Smooth muscle cell (in vitro differentiated cells): ENCODE measurements around the gene PLCD3. TPM values are rescaled to one million over a fixed set of nuclear protein-coding genes. Genes with fewer than 3 reads are reported as not detected.

ENCODE experiments used
- DNase-seq: peaks from one replicate; lab custom pipeline; 2025; ENCODE audit not compliant: unreplicated experiment; lab: John Stamatoyannopoulos, UW
- H2AFZ ChIP-seq: fragments of 200-600 bp; sonication (generic); 2 replicates; pipeline ENCODE4 v1.6.0; 2016; ENCODE audit warnings: antibody characterized with exemption, low read depth, mild to moderate bottlenecking
- H3F3A ChIP-seq: fragments of 200-600 bp; sonication (generic); 2 replicates; pipeline ENCODE4 v1.6.0; 2017; ENCODE audit warnings: antibody characterized with exemption, low read depth
- H3K27ac ChIP-seq: fragments of 200-600 bp; sonication (generic); 2 replicates; pipeline ENCODE4 v1.5.1; 2016; ENCODE audit warnings: low read depth, mild to moderate bottlenecking
- H3K27me3 ChIP-seq: fragments of 200-600 bp; sonication (generic); 2 replicates; pipeline ENCODE4 v1.6.1; 2016; ENCODE audit warnings: low read depth, mild to moderate bottlenecking
- H3K36me3 ChIP-seq: fragments of 200-600 bp; sonication (generic); 2 replicates; pipeline ENCODE4 v1.5.1; 2016; ENCODE audit warnings: low read depth
- H3K4me1 ChIP-seq: fragments of 200-600 bp; sonication (generic); 2 replicates; pipeline ENCODE4 v1.5.1; 2016; ENCODE audit warnings: low read depth
- H3K4me2 ChIP-seq: fragments of 200-600 bp; sonication (generic); 2 replicates; pipeline ENCODE4 v1.6.0; 2016; ENCODE audit warnings: mild to moderate bottlenecking
- H3K4me3 ChIP-seq: fragments of 200-600 bp; sonication (generic); 2 replicates; pipeline ENCODE4 v1.5.1; 2016; ENCODE audit warnings: mild to moderate bottlenecking
- H3K79me2 ChIP-seq: fragments of 200-600 bp; sonication (generic); 2 replicates; pipeline ENCODE4 v1.6.0; 2016; ENCODE audit warnings: low read depth, mild to moderate bottlenecking
- H3K9ac ChIP-seq: fragments of 200-600 bp; sonication (generic); 2 replicates; pipeline ENCODE4 v1.6.0; 2016; ENCODE audit warnings: low read depth
- H3K9me3 ChIP-seq: fragments of 200-600 bp; sonication (generic); replicated peaks from 2 replicates; pipeline ENCODE4 v1.5.1; 2016; ENCODE audit warnings: low read depth
- H4K20me1 ChIP-seq: fragments of 200-600 bp; sonication (generic); 2 replicates; pipeline ENCODE4 v1.6.0; 2016; ENCODE audit warnings: low read depth
- WGBS: methylation state at CpG from one replicate; pipeline ENCODE4 v1.1.7; 2016; ENCODE audit warnings: low lambda C conversion rate; 5-methylcytosine and 5-hydroxymethylcytosine counted together
- polyA plus RNA-seq: library from polyadenylated mRNA; unstranded; fragments of >200 nt; fragmentation: Nextera tagmentation; extraction: Ambion mirVana; gene quantifications from 2 replicates; pipeline ENCODE4 v1.2.1, GENCODE V29; 2016
- total RNA-seq: library from RNA; depleted of rRNA; stranded (reverse); fragments of >200 nt; gene quantifications from 2 replicates; pipeline ENCODE4 v1.2.3, GENCODE V29; 2014
- TF ChIP-seq, protein P1 (sequence below): fragments of 200-600 bp; sonication (generic); IDR thresholded peaks from 2 replicates; pipeline ENCODE4 v1.5.1; 2017; ENCODE audit warnings: borderline replicate concordance, mild to moderate bottlenecking, antibody characterized with exemption; ENCODE audit not compliant: insufficient read depth, poor library complexity, severe bottlenecking

PLCD3 gene
- total and polyA plus RNA-seq, 2 experiments from 2014 or later = 24.0 to 33.4 TPM

DNA sequence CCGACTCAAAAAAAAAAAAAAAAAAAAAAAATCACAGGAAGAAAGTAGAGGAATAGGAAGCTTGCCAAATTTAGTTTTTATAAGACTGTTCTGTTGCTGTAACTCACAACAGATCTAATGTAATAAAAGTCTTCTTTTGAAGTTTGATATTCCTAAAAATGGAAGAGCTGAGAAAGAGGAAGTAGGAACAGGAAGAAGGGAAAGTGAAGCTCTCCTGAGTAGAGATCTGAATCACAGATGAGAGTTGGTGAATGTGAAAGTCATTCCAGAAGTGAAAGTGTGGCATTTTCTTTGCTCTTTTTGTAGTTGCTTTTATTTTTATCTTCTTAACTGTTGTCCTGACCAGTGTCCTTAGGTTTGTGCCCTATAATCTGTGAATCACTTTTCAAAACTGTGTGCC is 69.1 kb downstream of the PLCD3 start:
- 75% methylated on average over 1 of the region's 1 CpG for WGBS
- Histone ChIP-seq H2AFZ (no peak overlapping the region), H3K79me2 (peaks cover 82% of the 10 kb centered on the region), H3K4me1 (peaks cover 16% of the 10 kb centered on the region), H3K27ac (peak overlapping the region; percentile 4), H3F3A (peaks cover 4% of the 10 kb centered on the region), H3K9me3 (no peaks in the 10 kb centered on the region), H3K27me3 (no peaks in the 10 kb centered on the region), H3K4me2 (no peak overlapping the region), H3K4me3 (no peak overlapping the region), H3K9ac (no peak overlapping the region), H3K36me3 (no peaks in the 10 kb centered on the region), H4K20me1 (peaks cover 64% of the 10 kb centered on the region)
- no peak for DNase-seq
- TF ChIP-seq, protein P1, sequence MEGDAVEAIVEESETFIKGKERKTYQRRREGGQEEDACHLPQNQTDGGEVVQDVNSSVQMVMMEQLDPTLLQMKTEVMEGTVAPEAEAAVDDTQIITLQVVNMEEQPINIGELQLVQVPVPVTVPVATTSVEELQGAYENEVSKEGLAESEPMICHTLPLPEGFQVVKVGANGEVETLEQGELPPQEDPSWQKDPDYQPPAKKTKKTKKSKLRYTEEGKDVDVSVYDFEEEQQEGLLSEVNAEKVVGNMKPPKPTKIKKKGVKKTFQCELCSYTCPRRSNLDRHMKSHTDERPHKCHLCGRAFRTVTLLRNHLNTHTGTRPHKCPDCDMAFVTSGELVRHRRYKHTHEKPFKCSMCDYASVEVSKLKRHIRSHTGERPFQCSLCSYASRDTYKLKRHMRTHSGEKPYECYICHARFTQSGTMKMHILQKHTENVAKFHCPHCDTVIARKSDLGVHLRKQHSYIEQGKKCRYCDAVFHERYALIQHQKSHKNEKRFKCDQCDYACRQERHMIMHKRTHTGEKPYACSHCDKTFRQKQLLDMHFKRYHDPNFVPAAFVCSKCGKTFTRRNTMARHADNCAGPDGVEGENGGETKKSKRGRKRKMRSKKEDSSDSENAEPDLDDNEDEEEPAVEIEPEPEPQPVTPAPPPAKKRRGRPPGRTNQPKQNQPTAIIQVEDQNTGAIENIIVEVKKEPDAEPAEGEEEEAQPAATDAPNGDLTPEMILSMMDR = no peak

DNA sequence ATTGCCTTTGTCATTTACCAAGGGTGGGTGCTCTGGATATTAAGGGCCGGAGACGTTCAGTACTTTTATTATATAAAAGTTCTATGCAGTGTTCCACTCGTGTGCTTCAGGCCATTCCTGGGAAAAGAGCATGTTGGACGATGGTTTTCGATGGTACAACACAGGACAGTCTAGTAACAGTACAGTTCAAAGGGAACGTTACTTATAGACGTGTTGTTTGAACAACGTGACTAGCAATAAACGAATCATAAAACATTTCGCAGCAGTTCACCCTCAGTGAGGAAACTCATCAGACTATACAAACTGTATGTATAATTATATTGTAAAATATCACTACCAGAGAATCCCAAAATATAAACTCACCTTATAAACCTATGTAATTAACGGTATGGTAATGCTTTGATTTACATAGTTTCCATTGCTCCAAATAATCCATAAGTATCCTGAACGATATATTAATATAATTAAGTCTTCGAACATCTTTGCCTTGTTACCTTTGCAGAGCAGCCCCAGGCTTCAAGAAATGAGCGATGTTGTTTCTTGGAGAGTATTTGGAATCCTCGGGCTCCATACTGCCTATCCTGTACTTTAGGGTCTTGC is 70.6 kb downstream of the PLCD3 start:
- Histone ChIP-seq H3K79me2 (peaks cover 67% of the 10 kb centered on the region), H3K4me3 (peak overlapping the region; percentile 94), H2AFZ (peak overlapping the region; percentile 88), H3K4me1 (peaks cover 16% of the 10 kb centered on the region), H4K20me1 (peaks cover 49% of the 10 kb centered on the region), H3K9ac (peak overlapping the region; percentile 95), H3F3A (no peaks in the 10 kb centered on the region), H3K9me3 (no peaks in the 10 kb centered on the region), H3K36me3 (no peaks in the 10 kb centered on the region), H3K27me3 (no peaks in the 10 kb centered on the region), H3K27ac (peak overlapping the region; percentile 88), H3K4me2 (peak overlapping the region; percentile 97)
- TF ChIP-seq, protein P1 = no peak
- WGBS = 15% methylated on average over 15 of the region's 15 CpGs
- no peak for DNase-seq

DNA sequence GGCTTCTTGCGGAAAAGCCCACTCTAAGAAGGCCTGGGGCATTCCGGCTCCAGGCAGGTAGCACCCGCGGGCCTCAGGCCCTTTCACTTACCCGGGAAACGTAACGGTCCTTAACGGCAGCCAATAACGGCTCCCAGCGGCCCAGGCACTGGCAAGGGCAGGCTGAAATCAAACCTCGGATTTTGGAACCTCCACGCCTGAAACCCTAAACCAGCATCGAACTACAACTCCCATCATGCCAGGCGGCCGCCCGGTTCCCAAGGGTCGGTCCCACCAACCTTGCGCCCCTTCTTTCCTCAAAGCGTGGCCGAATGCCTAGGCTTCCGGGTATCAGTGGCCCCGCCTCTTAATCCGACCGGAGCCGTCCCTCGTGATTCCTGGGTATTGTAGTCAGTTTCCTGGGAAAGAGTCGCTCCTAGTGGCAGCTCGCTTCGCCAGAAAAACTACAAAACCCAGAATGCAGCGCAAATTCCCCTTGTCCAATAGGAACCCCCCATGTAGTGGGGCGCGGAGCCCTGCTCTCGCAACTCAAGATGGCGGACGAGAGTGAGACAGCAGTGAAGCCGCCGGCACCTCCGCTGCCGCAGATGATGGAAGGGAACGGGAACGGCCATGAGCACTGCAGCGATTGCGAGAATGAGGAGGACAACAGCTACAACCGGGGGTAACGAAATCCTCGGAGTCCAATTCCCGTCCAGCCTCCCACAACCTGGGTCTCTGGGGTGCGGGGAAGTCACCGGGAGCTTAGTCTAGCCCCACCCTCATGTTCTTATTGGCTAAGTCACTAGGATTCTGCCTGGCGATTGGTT is 71.3 kb downstream of the PLCD3 start, which contains the start of gene NMT1:
Gene NMT1, plus strand, starts transcription at position 521 of the 809 bp plus-strand sequence. Its CDS starts 13 bp downstream, at position 534.
- Histone ChIP-seq H3K36me3 (no peaks in the 10 kb centered on the region), H3K79me2 (peaks cover 61% of the 10 kb centered on the region), H3K27me3 (no peaks in the 10 kb centered on the region), H3K4me1 (peaks cover 16% of the 10 kb centered on the region), H3K9me3 (no peaks in the 10 kb centered on the region), H2AFZ (peak within 1 kb of the TSS; percentile 88), H4K20me1 (peaks cover 42% of the 10 kb centered on the region), H3K9ac (peak within 1 kb of the TSS; percentile 95), H3K4me3 (peak within 1 kb of the TSS; percentile 94), H3K27ac (peak within 1 kb of the TSS; percentile 88), H3F3A (no peaks in the 10 kb centered on the region), H3K4me2 (peak within 1 kb of the TSS; percentile 97)
- DNase-seq = peak; percentile 83
- TF ChIP-seq, protein P1 = no peak
- WGBS = 1% methylated on average over 50 of the region's 50 CpGs
